Stimulated activated CD8-positive, alpha-beta memory T cell treated with anti-CD3 and anti-CD28 coated beads, Interleukin-7, amount 100 ng/mL, for 24 hours (primary cell): ENCODE data around the gene MAML3.

Experiments
- DNase-seq: peaks from one replicate; pipeline ENCODE4 v3.0.0-alpha.2; 2020; ENCODE audit warnings: low read depth

The MAML3 gene

DNA sequence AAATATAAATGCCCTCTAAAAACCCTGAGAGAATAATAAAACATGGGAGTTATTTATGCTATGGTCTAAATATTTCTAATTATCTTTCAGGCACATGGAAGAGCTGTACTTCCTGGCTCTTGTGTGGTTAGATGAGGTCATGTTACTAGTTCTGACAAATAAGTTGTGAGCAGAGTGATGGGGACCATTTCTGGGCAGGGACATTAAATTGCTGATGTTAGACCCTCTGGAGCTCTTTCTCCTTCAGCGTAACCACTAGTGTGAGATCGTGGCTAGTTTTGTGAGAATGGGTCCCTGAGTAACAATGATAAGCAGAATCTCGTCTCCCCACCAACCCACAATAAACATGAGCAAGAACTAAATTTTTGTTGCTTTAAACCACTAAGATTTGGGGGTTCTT, 108.0 kb downstream of the MAML3 start:
- DNase-seq: no peak

DNA sequence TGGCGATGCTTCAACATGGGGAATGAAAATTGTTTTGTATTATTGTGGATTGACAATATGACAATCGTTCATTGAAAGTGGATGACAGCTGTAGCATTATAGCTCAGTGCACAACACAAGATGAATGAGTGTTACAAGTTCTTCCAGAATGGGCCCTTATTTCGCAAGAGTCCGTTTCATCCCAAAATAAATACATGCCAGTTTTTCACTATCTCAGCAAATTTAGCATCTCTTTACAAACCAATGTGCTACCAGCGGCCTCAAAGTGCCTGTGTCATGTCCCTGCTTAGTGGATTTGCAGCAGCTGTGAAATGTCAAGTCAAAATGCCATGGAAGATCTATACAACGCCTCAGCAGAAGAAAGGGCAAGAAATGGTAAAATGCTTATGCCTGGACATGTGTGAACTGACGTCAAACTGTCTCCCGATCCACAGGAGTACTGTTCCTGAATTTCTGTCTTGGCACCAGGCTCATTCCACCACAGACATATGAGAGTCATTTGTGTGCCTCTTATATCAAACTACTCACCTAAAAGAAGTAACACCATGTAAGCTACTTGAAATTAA, 109.6 kb downstream of the MAML3 start:
- no peak for DNase-seq

- DNase-seq: no peak
Measured at GRCh38 chr4:140042634-140043033, 111.3 kb downstream of the MAML3 start.

GRCh38 chr4:140038031-140038533, 115.9 kb downstream of the MAML3 start:
- DNase-seq: no peak

- DNase-seq: no peak
Measured at GRCh38 chr4:140037353-140038030, 116.5 kb downstream of the MAML3 start.

DNA sequence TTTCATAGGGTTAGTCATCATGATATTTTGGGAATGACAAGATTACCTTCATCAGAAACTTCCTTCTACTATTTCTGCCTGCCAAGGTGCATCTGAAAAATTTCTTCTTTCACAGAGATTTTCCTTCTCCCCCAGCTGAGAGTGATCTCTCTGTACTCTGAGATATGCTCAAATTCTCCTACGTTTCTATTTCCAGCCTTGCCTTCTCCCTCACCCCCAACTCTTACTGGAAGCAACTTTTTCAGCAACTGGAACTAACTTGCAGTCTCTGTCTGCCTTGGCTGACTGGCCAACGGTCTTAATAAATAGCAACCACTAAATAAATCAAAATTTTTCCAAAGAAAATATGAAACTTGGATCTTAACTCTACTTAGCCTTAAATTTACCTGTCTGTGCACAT, 122.3 kb downstream of the MAML3 start:
- no peak for DNase-seq

- no peak for DNase-seq
Measured at GRCh38 chr4:140031061-140031460, 122.9 kb downstream of the MAML3 start.

DNA sequence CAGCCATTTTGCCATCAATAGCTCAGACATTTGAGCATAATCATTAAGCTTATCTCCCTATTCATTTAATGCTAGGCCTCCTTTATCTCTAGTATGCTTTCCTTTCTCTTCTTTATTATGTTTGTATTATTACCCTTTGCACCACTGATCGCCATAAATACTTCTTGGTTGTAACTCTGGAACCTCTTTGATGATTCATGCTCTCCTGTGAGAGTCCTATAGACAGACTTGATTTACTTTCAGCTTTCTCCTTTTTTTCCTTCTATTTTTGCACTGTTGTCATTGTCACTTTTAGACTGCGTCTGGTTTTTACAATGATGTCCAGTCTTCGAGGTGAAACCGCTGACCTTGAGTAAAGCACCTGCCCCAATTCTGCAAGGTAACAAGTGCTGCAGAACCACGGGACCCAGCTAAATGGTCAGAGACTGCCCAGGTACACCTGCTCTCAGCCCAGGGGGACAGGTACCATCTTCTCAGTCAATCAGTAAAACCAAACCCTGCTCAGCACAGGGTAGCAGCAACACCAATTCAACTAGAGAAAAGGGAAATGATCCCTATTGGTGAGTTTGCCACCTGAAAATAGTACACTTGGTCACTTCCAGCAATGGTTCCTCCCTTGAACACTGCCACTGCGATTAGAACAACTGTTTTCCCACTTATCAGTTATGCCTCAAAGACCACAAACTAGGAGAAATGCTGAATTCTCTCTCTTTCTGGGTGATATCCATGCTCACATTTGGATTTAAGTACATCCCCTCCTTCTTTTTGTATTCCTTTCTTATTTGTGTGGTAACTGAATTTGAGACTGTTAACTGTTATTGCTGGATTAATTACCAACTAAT, 125.1 kb downstream of the MAML3 start:
- no peak for DNase-seq

DNA sequence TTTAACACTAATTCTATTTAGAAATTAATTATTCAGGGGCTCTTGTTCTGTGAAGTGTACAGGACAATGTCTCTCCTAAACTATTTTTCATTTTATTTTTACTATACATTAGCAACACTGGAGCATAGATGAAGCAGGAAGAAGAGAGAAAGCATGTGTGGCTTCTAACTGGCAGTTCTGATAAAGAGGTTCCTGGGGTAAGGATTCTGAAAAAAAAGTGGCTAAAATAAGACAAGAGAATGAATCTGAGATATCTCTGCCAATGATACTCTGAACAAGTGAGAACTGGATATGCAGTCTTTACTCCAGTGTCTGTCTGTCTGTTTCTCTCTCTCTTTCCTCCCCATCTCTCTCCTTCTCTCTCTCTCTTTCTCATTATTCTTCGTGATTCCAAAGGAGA, 125.9 kb downstream of the MAML3 start:
- DNase-seq: no peak

DNA sequence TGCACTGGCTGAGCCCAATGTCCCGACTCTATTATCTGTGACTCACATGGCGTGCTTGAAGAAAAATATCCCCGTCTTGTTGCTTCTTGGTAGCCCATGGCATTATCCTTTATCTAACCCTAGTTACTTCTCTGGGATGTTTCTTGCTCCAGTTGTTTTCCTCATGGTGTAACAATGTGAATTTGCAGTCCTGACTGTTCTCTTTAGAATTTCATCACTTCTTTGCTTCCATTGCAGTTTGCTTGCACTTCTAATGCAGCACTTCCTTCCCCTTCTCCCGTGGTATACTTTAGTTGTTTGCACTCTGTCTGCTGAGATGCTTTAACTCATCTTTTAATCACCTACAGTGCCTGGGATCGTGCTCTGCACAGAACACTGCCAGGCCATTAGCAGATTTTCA, 126.9 kb downstream of the MAML3 start:
- no peak for DNase-seq

- DNase-seq: no peak
Measured at GRCh38 chr4:140025470-140025869, 128.5 kb downstream of the MAML3 start.

DNA sequence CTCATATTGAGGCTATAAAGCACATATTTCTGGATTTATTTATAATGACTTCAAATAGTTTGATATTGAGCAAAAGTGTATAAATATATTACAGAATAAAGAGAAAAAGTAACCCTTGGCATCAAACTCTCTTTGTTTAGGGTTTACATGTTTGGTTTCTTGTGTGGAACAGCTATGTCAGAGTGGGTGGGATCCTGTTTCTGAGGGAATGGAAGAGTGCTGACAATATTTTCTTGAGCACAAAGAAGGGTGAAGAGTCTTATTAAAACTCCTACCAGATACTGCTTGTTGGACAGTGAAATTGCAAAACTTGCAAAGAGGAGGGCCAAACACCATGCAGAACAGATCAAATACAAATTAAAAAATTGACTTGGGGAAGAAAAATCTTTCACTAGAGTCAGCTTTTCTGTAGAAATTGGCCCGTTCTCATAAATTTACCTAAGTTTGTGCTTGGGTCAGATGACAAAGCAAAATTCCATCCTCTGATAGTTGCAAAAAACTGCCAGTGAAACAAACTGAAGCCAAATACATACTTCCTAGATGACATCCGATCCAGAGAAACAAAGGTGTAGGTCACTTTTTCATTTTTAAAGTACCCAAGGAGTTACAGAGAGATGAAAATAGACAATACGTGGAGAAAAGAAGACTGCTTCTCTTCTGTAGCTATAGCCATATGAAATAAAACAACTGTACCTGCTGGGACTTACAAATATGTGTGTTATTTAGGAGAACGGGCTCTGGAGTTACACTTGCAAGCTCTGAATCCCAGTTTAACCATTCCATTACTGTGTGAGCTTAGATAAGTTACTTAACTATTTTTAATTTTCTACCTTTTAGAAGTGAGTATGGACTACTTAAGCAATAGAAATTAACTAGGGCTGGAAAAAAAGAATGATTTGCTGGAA, 133.3 kb downstream of the MAML3 start:
- no peak for DNase-seq

- DNase-seq: no peak
Measured at GRCh38 chr4:140019619-140020347, 134.2 kb downstream of the MAML3 start.

GRCh38 chr4:140018931-140019618, 134.9 kb downstream of the MAML3 start:
- DNase-seq: no peak

GRCh38 chr4:140014284-140014683, 139.7 kb downstream of the MAML3 start:
- no peak for DNase-seq

DNA sequence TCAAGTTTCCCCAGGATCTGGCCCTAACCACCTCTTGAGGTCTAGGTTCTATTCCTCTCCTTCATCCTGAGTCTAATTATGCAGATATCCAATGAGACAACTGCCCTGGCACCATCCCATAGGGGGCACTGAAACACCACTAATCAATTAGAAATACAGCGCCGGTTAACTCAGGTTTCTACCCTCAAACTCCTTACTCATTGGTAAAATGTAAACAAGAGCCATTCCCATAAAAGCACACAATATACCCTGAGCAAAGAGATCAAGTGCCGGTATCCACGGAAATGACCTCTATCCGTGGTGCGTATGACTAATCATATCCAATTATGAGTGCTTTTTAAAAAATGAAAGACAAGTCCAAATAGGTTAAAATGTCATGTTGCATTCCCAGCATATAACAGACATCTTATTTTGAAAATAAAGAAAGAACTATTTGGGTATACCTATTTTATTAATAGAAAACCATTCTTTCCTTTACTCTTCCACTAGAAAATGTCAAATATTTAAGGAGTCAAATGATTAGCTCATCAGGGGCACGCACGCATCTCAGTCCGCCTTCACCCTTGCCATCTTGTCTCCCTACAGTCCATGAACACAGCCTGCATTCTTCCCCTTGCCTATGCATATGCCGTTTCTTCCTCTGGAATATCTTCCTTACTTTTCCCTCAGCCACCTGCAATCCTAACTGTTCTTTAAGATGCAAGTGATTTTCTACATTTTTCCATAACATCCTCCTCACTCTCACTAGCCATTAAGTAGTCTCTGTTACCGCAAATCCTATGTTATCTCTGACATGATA, 141.1 kb downstream of the MAML3 start:
- DNase-seq: no peak

GRCh38 chr4:140005699-140006098, 148.3 kb downstream of the MAML3 start:
- DNase-seq: no peak

GRCh38 chr4:140004922-140005627, 148.9 kb downstream of the MAML3 start:
- DNase-seq: no peak

- DNase-seq: no peak
Measured at GRCh38 chr4:140004549-140004895, 149.5 kb downstream of the MAML3 start.
